GM19468 (cell line): ENCODE results near the gene TTC38.

Experiments
- ATAC-seq: cut with Tn5 transposase; IDR thresholded peaks from one replicate; pipeline ENCODE4 v1.9.1; 2021; ENCODE audit warnings: mild to moderate bottlenecking, moderate library complexity, moderate number of reproducible peaks; ENCODE audit not compliant: unreplicated experiment; ENCODE audit errors: extremely low read depth

TTC38 gene

DNA sequence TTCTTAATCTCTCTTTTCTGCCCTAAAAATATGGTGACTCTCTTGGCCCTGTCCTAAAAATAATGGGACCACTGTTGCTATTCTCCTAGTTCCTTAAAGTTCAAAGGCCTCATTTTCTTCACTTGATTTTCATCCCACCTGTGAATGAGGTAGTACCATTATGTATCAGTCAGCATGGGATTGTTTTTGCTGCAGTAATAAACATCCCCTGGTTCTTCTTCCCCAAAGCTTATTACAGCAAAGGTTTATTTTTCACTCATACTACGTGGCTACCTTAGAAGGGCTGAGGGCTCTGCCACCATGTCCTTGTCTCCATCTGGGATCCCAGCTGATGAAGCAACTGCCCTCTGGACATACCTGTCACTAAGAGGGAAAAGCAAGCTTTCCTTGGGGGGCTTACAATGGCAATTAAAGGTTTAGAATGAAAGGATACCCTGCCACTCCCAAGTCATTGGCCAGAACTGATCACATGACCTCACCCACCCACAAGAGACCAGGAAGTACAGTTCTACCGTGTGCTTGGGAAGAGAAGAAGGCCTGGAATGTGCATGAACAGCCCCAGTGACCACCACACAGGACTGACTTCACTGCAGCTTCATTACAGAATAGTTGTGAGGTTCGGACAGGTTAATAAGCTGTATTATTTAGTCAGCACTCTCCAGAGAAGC lies 7.8 kb downstream of the TTC38 start:
- ATAC-seq, result no peak

- no peak for ATAC-seq
Observed at GRCh38 chr22:46276563-46276962, 8.8 kb downstream of the TTC38 start.

DNA sequence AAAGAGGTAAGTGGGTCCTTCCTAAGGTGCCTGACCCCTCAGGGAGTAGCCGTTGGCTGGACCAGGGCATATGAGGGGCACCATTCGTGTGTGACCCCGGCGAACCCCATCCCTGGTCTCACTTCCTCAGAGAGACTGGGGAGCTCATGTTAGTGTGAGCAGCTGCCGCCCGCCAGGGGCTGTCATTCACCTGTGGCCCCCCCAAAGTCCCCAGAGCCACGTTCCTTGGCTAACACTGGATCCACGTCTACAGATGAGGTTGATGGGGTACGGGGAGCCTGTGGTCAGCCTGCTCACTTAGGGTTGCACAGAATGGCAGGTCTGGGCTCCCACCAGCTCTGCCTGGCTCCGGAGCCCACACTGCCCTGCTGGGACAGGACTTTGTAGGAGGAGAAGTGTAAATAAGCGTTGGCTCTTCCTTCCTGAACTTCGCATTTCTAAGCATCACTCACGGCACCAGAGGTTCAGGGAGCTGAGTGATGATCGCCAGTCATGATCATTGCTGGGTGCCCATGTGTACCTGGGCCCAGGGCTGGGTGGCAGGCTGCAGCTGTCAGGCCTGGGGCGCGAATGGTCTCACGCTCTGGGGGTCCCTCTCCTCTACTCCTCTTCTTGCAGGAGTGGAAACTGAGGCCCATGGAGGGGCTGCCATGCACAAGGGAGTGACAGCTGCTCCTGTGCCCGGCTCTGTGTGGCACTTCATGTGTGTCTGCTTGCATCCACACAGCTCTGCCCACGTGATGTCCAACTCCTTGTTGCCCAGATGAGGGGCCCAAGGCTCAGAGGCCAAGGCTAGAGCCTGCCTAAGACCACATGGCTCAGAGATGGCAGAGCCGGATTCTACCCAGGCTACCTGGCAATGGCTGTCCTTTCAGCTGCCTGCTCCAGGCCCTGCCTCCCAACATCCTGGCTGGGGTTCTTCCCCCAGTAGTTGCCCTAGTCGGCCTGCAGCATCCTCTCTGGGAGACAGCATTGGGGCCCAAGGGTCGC lies 11.1 kb downstream of the TTC38 start:
- no peak for ATAC-seq

DNA sequence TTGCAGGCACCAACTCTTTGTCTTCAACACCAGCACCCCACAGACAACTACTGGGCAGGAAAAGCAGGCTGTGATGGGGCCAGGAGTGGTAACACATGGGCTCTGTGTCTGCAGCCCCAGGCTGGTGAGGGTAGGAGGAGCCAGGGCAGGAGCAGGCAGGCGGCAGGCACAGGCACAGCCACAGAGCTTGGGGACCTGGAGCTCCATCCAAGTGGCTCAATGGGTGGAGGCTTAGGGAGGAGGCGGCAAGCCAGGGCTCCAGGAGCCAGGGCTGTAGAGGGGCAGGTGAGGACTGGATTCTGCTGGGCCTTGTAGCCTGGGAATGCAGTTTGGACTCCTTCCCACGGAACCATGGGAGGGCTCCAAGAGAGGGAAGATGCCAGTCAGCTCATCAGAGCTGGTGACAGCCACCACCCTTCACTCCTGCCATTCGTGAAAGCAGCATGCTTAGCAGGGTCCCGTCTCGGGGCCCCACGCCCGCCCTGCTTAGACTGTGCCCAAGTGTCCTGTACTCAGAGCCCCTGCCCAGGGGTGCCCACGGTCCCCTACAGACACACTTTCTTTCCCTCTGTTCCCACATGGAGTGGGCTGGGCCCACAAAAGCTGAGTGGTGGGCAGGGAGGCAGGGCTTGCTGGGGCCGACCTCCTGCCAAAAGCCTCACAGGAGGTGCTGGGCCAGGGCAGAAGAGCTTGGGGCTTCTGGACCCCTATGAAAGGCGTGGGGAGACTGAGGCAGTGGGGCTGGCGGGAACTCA lies 12.4 kb downstream of the TTC38 start:
- no peak for ATAC-seq

DNA sequence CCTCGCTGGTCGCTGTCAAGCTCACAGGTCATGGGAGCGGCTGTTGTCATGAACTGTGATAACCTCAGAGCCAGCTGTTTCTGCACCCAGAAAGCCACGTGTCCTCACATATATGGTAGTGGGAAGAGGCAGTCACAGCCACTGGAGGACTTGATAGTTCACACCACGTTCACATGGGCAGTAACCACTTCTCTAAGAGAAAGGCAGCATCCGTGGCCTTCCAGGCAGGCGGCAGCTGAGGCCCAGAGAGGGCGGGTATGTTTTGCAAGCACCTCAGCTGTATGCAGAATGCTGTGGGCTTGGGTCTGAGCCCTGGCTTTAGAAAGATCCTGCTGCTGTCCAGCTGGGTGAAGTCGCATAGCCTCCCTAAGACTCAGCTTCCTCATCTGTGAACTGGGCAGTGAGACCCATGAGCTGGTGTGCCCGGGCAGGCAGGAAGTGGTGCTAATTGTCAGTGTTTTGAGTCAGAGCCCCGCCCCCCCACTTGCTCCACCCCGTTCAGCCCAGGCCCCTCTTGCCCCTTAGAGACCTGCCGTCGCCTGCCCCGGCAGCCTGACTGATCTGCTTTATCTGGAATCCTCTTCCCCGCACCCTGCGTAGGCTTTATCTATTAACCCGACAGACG lies 13.3 kb downstream of the TTC38 start:
- ATAC-seq, result no peak

GRCh38 chr22:46281866-46282678 lies 14.3 kb downstream of the TTC38 start:
- no peak for ATAC-seq

DNA sequence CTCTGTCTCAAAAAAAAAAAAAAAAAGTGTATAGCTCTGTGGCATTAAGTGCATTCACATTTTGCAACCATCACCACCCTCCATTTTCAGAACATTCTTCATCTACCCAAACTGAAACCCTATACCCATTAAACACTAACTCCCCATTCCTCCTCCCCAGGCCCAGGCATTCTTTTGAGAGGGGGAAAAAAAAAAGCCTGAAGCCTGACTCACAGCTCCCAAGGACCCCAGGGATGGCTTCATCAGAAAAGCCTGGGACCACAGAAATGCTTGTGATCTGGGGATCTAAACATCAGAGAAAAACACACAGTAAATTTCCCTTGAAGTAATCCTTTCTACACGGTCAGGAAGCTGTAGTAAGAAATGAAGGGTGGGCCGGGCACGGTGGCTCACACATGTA lies 18.2 kb downstream of the TTC38 start:
- no peak for ATAC-seq

- ATAC-seq, result no peak
Observed at GRCh38 chr22:46286941-46287872, 19.4 kb downstream of the TTC38 start.

DNA sequence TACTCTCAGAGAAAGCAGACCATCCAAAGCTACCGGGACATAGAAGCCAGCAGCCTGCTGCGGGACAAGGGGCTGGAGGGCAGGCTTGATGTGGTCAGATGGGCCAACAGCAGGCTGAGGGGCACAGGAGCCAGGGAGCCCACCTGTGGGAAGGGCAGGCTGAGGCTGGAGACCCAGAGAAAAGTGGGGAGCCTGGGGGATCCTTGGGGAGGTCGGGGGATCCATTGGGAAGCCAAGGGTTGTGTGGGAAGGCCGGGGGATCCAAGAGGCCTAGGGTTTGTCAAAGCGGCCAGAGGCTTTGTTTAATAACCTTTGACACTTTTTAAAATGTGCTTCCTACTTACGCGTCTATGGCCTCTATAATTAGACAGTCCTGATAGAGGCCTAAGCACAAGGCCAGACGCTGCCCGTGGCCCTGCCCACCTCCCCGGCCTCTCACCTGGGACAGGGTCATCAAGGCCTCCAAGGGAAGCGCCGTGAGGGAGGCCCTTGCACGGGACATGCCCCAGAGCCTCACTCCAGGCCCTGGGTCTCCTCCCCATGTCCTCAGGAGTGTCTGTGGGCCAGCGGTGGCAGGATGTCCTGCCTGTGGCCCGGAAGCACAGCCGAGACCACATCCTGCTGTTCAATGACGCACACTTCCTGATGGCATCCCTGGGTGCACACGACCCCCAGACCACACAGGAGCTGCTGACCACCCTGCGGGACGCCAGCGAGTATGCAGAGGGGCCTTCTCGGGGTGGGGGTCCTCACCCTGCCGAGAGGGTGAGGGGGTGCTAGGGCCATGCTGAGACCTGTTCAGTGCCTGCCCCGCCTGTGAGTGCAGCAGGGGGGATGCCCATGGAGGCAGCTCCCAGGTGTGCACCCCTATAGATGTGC lies 20.3 kb downstream of the TTC38 start:
- ATAC-seq, result peak; percentile 67

- ATAC-seq, result no peak
Observed at GRCh38 chr22:46288846-46289243, 21.0 kb downstream of the TTC38 start.

- ATAC-seq, result no peak
Observed at GRCh38 chr22:46289244-46289891, 21.6 kb downstream of the TTC38 start.

GRCh38 chr22:46290121-46290842 lies 22.5 kb downstream of the TTC38 start:
- ATAC-seq, result no peak

DNA sequence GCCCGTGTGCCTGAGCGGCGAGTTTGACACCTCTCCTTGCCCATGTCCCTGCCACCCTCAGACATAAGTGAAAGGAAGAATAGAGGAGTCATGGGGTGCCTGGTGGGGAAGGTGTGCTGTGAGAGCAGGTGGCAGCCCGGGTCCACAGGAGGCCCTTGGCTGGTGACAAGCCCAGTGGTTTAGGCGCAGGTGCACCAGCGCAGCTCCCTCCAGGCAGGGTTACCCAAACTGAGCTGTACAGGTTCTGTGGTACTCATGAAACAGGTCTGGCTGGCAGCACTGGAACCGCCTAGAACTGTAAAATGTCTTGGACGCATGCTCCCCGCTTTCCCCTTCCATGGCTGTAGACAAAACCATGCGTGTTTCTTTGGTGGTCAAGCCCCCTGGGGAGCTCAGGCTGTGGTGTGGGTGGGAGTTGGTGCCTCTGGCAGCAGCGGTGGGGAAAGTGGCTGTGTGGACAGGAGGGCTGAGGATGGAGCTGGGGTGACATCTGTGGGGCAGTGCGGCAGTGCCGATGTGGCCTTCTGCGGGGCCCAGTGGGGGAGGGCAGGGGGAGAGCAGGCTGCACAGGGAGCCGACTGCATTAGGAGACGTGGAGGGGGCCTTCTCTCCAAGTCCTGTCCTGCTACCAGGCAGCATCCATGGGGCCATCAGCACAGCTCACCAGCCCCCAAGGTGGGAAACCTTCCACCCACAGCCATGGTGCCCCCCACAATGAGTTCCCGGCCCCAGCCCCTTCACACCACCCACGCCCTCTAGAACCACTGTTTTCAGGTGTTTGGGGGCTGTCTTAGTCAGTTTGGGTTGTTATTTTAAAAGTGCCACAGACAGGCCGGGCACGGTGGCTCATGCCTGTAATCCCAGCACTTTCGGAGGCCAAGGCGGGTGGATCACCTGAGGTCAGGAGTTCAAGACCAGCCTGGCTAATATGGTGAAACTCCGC lies 23.3 kb downstream of the TTC38 start:
- ATAC-seq, result no peak

DNA sequence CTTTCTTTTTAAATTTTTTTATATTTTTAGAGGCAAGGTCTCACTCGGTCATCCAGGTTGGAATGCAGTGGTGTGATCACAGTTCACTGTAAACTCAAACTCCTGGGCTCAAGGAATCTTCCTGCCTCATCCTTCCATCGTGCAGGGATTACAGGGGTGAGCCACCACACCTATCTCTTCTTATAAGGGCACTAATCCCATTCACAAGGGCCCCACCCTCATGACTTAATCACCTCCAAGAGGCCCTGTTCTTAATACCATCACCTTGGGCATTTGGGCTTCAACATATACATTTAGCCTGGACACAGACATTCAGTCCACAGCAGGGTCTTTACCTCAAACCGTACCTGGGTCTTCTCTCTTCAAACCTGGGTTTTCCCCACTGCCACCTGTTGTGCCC lies 24.4 kb downstream of the TTC38 start:
- ATAC-seq, result no peak

DNA sequence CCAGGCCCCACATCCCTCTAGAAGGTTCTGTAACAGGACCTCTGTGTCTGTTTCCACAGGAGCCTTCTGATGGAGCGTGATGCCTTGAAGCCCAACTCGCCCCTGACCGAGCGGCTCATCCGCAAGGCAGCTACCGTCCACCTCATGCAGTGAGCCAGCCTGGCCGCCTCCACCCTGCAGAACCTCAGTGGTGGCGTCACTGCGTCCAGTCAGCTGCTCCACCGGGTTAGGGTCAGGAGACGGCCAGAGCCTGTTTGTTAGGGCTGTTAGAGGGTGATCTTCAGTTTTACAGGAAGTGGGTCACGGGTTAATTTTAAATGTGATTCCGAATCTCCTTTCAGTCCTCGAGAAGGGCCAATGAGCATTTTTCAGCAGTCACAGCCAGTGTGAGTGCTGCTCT lies 24.9 kb downstream of the TTC38 start:
- no peak for ATAC-seq
